Effector CD8-positive, alpha-beta T cell (primary cell): ENCODE measurements around the gene PCNA.
"Not testable (repeated sequence)": the region's sequence is repeated elsewhere in the genome, so short reads cannot be mapped to it uniquely, and the experiment has no call there.

Experiments
- DNase-seq: peaks from one replicate; lab custom pipeline; 2025; lab: John Stamatoyannopoulos, UW

Gene PCNA

GRCh38 chr20:5099009-5099408 lies 20.7 kb downstream of the PCNA start:
- DNase-seq = not testable (repeated sequence)

DNA sequence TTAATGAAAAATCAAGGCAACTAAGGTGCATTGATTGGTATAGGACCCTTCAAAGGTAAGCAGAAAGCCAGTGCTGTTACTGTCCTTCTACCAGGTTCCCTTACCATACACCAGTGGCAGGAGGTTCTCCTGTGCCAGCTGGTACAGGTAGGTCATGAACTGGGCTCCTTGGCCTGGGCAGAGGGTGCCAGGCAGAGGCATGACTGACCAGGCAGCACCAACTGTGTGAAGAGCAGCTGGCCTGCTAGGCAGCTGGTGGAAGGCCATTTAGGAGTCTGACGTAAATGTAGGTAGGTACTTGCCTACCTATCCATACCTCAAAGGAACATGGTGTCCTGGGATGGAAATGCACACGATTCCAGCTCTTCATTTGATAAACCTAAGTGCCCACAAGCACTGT lies 23.3 kb downstream of the PCNA start:
- no peak for DNase-seq

DNA sequence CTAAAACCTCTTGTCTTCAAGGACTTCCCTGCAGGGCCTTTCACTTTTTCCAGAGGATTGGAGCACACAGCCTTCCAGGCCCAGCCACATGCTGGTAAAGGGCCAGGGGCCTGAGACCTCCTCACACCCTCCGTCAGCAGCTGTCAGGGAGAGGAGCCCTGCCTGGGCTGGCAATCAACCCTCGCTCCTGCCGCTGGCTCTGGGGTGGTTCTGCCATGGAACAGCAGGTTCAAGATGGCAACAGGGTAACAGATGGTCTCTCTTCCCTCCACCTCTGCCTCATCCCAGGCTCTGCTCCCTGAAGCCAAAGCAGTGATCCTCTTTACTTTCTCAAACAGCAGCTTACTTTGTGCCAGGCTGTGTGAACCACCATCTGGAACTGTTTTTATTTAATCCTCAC lies 23.8 kb downstream of the PCNA start:
- DNase-seq = no peak

GRCh38 chr20:5095454-5095853 lies 24.3 kb downstream of the PCNA start:
- DNase-seq = no peak

DNA sequence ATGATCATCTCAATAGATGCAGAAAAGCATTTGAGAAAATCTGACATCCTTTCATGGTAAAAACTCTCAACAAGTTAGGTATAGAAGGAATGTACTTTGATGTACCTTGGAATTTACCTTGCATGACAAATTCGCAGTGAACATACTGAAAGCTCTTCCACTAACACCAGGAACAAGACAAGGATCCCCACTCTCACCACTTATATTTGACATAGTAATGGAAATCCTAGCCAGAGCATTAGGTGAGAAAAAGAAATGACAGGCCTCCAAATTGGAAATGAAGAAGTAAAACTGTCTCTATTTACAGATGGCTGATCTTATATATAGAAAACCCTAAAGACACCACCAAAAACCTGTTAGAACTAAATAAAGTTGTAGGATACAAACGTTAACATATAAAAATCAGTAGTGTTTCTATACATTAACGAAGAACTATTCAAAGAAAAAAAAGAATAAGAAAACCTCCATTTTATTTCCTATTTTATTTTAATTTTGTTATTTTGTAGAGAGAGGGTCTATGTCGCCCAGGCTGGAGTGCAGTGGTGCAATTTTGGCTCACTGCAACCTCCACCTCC lies 26.9 kb downstream of the PCNA start:
- DNase-seq = no peak

DNA sequence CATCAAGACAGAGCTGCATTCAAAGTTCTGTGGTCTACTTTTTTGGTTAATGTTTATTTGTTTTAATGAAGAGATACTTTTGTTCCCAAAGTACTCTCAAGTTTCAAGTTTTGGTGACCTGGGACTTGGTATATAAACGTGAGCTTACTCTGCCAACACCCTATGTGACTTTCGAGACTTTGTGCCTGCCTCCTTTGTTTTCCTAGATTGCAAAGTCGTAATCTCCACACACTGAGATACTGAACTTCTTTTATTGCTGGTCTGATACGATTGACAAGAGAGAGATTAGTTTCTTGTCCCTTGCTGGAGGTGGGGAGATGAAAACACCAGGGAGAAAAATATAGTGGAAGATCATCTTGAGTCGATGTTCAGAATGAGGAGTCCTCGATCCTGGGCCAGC lies 27.9 kb downstream of the PCNA start:
- DNase-seq = no peak

DNA sequence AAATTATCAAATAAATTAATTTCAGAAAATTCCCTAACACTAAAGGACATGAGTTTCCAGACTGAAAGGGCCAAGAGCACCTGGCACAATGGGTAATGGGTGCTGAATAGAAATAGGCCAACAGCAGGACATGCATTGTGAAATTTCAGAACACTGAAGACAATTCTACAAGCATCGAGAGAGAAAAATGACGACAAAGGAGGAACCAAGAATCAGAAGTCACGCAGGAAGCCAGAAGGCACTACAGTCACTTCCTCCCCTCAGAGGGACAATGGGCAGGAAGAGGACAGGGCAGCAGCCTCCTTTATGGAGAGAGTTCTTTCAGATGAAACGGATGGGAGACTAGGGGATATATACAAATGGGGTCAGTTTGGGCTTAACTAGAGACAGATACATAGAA lies 29.6 kb downstream of the PCNA start:
- no peak for DNase-seq

- DNase-seq = no peak
Observed at GRCh38 chr20:5088688-5089087, 31.1 kb downstream of the PCNA start.

DNA sequence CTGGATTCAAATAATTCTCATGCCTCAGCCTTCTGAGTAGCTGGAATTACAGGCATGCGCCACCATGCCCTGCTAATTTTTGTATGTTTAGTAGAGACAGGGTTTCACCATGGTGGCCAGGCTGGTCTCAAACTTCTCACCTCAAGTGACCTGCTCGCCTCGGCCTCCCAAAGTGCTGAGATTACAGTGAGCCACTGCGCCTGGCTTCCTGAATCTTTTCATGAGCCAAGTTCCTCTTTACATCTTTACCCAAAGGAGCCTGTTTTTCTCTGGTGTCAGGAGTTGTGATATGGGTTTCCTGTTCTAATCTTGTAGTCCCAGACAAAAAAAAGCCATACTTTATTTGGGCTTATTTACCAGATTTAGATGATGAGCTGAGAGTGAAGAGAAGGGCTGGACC lies 34.4 kb downstream of the PCNA start:
- no peak for DNase-seq

DNA sequence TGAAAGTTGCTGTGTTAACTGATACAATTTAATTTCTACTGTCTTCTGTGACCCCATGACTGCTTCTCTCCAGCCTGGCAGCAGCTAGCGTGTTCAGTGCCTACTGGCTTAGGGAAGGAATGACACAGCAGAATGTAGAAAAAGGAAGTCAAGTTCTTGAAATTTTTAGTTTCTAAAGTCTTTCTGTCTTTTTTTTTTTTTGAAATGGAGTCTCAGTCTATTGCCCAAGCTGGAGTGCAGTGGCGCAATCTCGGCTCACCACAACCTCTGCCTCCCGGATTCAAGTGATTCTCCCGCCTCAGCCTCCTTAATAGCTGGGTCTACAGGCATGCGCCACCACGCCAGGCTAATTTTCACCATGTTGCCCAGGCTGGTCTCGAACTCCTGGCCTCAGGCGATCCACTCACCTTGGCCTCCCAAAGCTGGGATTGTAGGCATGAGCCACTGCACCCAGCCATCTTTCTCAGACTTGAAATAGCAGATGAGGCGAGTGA lies 39.3 kb downstream of the PCNA start:
- DNase-seq = no peak

- peak; percentile 12 for DNase-seq
Observed at GRCh38 chr20:5078399-5078958, 41.3 kb downstream of the PCNA start.

GRCh38 chr20:5077761-5078387 lies 41.9 kb downstream of the PCNA start:
- DNase-seq = no peak

DNA sequence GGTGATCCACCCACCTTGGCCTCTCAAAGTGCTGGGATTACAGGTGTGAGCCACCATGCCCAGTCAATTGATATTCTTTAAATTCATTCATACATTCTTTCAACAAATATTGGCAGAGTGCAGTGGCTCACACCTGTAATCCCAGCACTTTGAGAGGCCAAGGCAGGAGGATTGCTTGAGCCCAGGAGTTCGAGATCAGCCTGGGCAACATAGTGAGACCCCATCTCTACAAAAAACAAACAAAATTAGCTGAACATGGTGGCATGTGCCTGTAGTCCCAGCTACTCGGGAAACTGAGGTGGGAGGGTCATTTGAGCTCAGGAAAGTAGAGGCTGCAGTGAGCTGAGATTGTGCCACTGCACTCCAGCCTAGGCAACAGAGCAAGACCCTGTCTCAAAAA lies 42.8 kb downstream of the PCNA start:
- DNase-seq = not testable (repeated sequence)

- no peak for DNase-seq
Observed at GRCh38 chr20:5074232-5074674, 45.5 kb downstream of the PCNA start.

- DNase-seq = no peak
Observed at GRCh38 chr20:5073660-5074231, 46.0 kb downstream of the PCNA start.

DNA sequence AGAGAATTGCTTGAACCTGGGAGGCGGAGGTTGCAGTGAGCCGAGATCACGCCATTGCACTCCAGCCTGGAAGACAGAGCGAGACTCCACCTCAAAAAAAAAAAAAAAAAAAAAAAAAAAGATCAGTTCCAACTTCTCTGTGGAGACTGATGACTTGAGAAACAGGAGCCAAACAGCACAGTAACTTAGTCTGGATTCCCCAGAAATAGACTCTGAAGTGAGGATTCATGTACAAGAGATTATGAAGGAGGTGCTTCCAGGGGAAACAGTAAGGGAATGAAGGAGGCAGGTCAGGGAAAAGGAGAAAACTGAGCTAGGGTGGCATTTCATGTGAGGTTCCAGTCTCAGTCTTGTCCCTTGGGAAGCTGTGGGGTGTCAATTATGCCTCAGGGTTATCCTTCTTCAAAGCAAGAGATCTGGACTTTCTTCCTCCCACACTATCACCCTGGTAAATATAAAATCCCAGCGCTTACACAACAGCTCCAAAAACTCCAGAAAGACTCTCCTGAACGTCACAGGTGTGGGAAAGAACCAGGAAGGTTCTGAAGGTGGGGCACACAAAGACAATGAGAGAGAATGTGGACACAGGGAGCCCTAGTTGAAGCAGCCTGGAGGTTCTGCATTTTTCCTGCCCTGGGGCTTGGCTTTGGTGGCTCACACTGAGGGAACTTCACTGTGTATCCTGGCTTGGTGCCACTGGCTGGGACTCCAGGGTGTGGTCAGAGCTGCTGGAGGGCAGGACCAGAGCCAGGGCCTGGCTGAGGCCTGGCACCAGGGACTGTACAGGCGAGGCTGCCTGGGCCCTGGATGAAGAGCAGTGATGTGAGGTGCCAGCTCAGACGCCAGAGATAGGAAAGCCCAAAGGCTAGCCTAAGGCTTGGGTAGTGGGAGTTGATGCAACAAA lies 46.8 kb downstream of the PCNA start:
- no peak for DNase-seq

DNA sequence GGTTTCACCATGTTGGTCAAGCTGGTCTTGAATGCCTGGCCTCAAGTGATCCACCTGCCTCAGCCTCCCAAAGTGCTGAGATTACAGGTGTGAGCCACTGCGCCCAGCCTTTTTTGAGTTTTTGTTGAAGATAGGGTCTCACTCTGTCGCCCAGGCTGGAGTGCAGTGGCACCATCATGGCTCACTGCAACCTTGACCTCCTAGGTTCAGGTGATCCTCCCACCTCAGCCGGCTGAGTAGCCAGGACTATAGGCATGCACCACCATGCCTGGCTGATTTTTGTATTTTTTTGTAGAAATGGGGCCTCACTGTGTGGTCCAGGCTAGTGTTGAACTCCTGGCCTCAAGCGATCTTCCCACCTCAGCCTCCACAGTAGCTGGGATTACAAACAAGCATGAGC lies 47.8 kb downstream of the PCNA start:
- DNase-seq = not testable (repeated sequence)

- DNase-seq = no peak
Observed at GRCh38 chr20:5070570-5070969, 49.2 kb downstream of the PCNA start.

- no peak for DNase-seq
Observed at GRCh38 chr20:5070081-5070480, 49.7 kb downstream of the PCNA start.

DNA sequence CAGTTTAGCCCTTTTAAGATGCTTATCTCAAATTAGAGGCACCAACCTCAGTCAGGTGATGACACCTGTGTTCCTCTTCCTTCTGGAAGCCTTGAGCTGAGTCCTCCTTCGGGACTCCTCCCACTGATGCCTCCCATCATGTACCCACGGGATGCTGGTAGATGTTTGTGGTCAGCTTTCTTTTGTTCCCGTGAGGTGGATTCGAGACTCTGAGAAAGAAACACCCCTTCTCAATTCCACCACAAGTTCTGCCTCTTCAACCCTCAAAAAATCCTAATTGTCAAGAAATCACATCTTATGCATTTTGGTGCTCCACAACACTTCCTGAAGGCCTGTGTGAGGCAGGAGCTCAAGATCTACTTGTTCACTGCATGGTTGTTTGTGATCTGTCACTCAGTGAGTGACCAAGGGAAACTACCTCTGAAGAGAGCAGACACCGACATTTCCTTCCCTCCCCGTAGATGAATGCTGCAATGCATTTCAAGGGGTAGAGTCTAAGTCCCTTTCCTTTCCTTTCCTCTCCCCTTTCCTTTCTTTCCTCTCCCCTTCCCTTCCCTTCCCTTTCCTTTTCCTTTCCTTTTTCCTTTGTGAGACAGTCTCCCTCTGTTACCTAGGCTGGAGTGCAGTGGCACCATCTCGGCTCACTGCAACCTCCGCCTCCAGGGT lies 50.5 kb downstream of the PCNA start:
- no peak for DNase-seq

DNA sequence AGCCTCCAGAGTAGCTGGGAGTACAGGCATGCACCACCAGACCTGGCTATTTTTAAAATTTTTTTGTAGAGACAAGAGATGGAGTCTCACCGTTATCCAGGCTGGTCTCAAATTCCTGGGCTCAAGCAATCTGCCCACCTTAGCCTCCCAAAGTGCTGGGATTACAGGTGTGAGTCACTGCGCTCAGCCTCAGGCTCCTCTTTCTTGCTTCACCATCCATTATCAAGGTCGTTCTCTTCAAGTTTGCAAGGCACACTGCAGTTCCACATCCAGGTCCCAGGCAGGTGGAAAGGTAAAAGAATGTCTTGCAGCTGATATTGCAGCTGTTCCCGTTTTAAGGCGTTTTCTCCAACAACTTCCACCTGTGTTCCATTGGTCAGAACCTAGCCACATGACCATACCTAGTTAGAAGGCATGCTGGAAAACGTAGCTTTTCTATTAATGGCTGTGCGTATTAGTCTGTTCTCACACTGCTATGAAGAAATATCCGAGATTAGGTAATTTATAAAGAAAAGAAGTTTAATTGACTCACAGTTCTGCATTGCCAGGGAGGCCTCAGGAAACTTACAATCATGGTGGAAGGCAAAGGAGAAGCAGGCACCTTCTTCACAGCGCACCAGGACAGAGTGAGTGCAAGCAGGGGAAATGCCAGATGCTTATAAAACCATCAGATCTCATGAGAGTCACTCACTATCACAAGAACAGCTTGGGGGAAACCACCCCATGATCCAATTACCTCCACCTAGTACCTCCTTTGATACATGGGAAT lies 51.7 kb downstream of the PCNA start:
- DNase-seq = no peak
